Activated T-helper 2 cell treated with anti-CD3 and anti-CD28 coated beads, Interferon-gamma antibody, Interleukin-2, Interleukin-4, amounts not matched to agents 10 μg/mL and 5 μg/mL and 100 μg/mL, durations not matched to agents 14 hours and 24 hours and 36 hours (primary cell): ENCODE measurements around the gene ACOT6. TPM values are rescaled to one million over a fixed set of nuclear protein-coding genes. Genes with fewer than 3 reads are reported as not detected.
"Not testable (repeated sequence)": the region's sequence is repeated elsewhere in the genome, so short reads cannot be mapped to it uniquely, and the experiment has no call there.

Source experiments
- DNase-seq: peaks from one replicate; pipeline ENCODE4 v3.0.0; 2021; ENCODE audit warnings: low spot score
- H3K27ac Mint-ChIP-seq: one replicate; pipeline ENCODE4 v1.8.0; 2021; ENCODE audit warnings: mixed read lengths
- H3K27me3 Mint-ChIP-seq: one replicate; pipeline ENCODE4 v1.8.0; 2021; ENCODE audit warnings: low read depth, mixed read lengths
- H3K36me3 Mint-ChIP-seq: one replicate; pipeline ENCODE4 v1.8.0; 2021; ENCODE audit warnings: low read depth, mixed read lengths
- H3K4me1 Mint-ChIP-seq: one replicate; pipeline ENCODE4 v1.8.0; 2021; ENCODE audit warnings: low read depth, mixed read lengths
- H3K4me3 Mint-ChIP-seq: one replicate; pipeline ENCODE4 v1.8.0; 2021; ENCODE audit warnings: low read depth, mild to moderate bottlenecking, moderate library complexity, mixed read lengths
- H3K9me3 Mint-ChIP-seq: one replicate; pipeline ENCODE4 v1.8.0; 2021; ENCODE audit warnings: mixed read lengths
- intact Hi-C: fragments of 100-400 bp; cut with micrococcal nuclease; formaldehyde crosslinking; loops from one replicate; pipeline ENCODE4 v1.15.1; 2023
- total RNA-seq: library from RNA; stranded (reverse); gene quantifications from 2 replicates; pipeline ENCODE4 v1.2.3, GENCODE V29; 2022

The ACOT6 gene
- not detected in 2 replicates for total RNA-seq

GRCh38 chr14:73612339-73613045, at the start of gene ACOT6:
Gene ACOT6, plus strand, starts transcription at chr14:73612517. Its CDS starts 55 bp downstream, at chr14:73612572.
- no peak within 1 kb of the TSS for H3K27ac Mint-ChIP-seq
- intact Hi-C loops, result loop anchor here (10.0 kb wide), 1 partner anchor 48 kb away; the partner anchor contains the start of gene ACOT2
- H3K27me3 Mint-ChIP-seq, result peaks cover 10% of the 10 kb centered on the region
- H3K4me3 Mint-ChIP-seq, result peak within 1 kb of the TSS; percentile 79
- no peaks in the 10 kb centered on the region for H3K9me3 Mint-ChIP-seq
- peak; percentile 39 for DNase-seq
- peaks cover 3% of the 10 kb centered on the region for H3K36me3 Mint-ChIP-seq
- H3K4me1 Mint-ChIP-seq, result peaks cover 3% of the 10 kb centered on the region

- not testable (repeated sequence) for H3K4me3 Mint-ChIP-seq, H3K27ac Mint-ChIP-seq, H3K27me3 Mint-ChIP-seq, DNase-seq
- H3K36me3 Mint-ChIP-seq, result peaks cover 36% of the 10 kb centered on the region
- H3K4me1 Mint-ChIP-seq, result peaks cover 14% of the 10 kb centered on the region
- peaks cover 13% of the 10 kb centered on the region for H3K9me3 Mint-ChIP-seq
- intact Hi-C loops, result loop anchor here (10.0 kb wide), 1 partner anchor 52 kb away; the partner anchor contains the start of gene ACOT6
Measured at GRCh38 chr14:73562696-73563095, 49.6 kb upstream of the ACOT6 start.

DNA sequence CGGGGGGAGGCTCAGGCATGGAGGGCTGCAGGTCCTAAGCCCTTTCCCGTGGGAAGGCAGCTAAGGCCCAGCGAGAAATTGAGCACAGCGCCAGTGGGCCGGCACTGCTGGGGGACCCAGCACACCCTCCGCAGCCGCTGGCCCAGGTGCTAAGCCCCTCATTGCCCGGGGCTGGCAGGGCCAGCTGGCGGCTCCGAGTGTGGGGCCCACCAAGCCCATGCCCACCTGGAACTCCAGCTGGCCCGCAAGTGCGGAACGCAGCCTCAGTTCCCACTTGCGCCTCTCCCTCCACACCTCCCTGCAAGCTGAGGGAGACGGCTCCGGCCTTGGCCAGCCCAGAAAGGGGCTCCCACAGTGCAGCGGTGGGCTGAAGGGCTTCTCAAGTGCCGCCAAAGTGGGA, 45.9 kb upstream of the ACOT6 start:
- H3K9me3 Mint-ChIP-seq, result peaks cover 13% of the 10 kb centered on the region
- not testable (repeated sequence) for DNase-seq, H3K27ac Mint-ChIP-seq, H3K27me3 Mint-ChIP-seq, H3K4me3 Mint-ChIP-seq
- H3K36me3 Mint-ChIP-seq, result peaks cover 45% of the 10 kb centered on the region
- peaks cover 36% of the 10 kb centered on the region for H3K4me1 Mint-ChIP-seq
- intact Hi-C loops, result loop anchor here (5.0 to 10.0 kb wide), 2 partner anchors 48 to 74 kb away; partner anchors contain the start of genes ACOT6 and RIOX1

DNA sequence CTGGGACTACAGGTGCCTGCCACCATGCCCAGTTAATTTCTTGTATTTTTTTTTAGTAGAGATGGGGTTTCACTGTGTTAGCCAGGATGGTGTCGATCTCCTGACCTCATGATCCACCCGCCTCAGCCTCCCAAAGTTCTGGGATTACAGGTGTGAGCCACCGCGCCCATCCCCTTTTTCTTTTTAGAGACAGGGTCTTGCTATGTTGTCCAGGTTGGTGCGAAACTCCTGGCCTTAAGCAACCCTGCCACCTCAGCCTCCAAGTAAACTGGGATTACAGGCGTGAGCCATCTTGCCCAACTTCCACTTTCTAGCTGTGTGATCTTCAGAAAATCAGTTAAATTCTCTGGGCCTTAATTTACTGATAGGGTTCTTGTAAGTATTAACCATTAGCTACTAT, 45.4 kb upstream of the ACOT6 start:
- intact Hi-C loops, result loop anchor here (5.0 to 10.0 kb wide), 2 partner anchors 48 to 75 kb away; partner anchors contain the start of genes ACOT6 and RIOX1
- H3K9me3 Mint-ChIP-seq, H3K27ac Mint-ChIP-seq, H3K4me3 Mint-ChIP-seq, H3K27me3 Mint-ChIP-seq, DNase-seq: not testable (repeated sequence)
- Mint-ChIP-seq H3K36me3 (peaks cover 40% of the 10 kb centered on the region), H3K4me1 (peaks cover 36% of the 10 kb centered on the region)

DNA sequence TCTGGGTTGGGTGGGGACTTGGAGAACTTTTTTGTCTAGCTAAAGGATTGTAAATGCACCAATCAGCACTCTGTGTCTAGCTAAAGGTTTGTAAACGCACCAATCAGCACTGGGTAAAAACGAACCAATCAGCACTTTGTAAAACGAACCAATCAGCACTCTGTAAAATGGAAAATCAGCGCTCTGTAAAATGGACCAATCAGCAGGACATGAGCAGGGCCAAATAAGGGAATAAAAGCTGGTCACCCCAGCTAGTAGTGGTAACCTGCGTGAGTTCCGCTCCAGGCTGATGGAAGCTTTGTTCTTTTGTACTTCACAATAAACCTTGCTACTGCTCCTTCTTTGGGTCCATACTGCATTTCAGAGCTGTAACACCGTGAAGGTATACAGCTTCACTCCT, 45.0 kb upstream of the ACOT6 start:
- DNase-seq, result no peak
- no peak overlapping the region for H3K27ac Mint-ChIP-seq
- peaks cover 36% of the 10 kb centered on the region for H3K4me1 Mint-ChIP-seq
- H3K4me3 Mint-ChIP-seq, result peak overlapping the region; percentile 90
- H3K36me3 Mint-ChIP-seq, result peaks cover 40% of the 10 kb centered on the region
- intact Hi-C loops, result loop anchor here (5.0 to 10.0 kb wide), 2 partner anchors 47 to 75 kb away; partner anchors contain the start of genes ACOT6 and RIOX1
- peaks cover 5% of the 10 kb centered on the region for H3K9me3 Mint-ChIP-seq
- H3K27me3 Mint-ChIP-seq, result no peaks in the 10 kb centered on the region

DNA sequence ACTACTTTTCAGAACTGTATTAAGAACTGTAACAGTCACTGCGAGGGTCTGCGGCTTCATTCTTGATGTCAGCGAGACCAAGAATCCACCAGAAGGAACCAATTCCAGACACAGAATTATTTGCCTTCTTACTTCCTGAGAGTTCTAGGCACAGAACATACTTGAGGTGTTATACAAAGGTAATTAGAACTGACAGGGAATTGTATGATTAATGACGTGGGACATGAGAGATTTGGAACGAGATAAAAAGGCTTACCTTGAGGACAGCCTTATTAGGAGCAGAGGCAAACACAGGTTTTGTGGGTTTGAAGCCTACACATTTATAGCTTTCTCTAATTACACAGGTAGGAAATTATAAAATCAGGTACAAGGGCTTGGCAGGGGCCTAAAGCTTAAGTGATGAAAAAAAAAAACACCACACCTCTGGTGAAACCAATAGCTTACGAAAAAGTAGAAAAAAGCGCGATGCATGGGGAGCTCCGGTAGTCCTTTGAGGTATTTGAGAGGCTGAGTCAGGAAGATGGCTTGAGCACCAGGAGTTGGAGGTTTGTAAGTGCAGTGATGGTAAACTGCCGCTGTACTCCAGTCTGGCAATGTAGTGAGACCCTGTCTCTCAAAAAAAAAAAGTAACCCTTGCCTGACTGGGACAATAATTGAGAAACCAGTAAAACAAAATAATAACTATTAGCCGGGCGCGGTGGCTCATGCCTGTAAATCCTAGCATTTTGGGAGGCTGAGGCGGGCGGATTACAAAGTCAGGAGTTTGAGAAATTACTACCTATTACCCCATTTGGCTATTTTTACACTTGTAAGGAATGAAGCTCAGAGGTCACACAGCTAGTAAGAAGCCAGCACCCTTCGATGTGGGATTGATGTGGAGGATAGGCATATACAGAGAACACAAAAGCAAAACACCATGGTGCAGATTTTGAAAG, 44.1 kb upstream of the ACOT6 start:
- Mint-ChIP-seq H3K9me3 (no peaks in the 10 kb centered on the region), H3K27ac (peak overlapping the region; percentile 96), H3K4me1 (peaks cover 38% of the 10 kb centered on the region), H3K4me3 (peak overlapping the region; percentile 90), H3K36me3 (peaks cover 40% of the 10 kb centered on the region), H3K27me3 (no peaks in the 10 kb centered on the region)
- intact Hi-C loops, result loop anchor here (2.0 to 10.0 kb wide), 3 partner anchors 47 to 431 kb away; partner anchors contain the start of genes ACOT6, PSEN1 and RIOX1
- no peak for DNase-seq

DNA sequence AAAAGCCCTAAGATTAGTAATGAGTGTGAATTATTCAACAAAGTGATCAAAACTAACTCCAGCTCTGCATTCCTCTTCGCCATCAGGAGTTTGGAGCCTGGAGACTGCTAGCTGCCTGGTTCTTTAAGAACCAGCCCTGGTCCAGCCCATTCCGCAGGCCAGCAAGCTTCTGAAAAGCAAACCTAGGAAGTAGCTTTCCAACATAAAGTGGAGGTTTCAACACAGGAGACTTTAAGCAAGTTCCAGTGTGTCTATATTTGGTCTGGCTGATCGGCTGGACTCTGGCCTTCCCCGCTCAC, 43.5 kb upstream of the ACOT6 start:
- Mint-ChIP-seq H3K4me1 (peaks cover 38% of the 10 kb centered on the region), H3K36me3 (peaks cover 44% of the 10 kb centered on the region), H3K27ac (peak overlapping the region; percentile 96), H3K4me3 (peak overlapping the region; percentile 90)
- H3K27me3 Mint-ChIP-seq, H3K9me3 Mint-ChIP-seq, DNase-seq: not testable (repeated sequence)
- intact Hi-C loops, result loop anchor here (2.0 to 10.0 kb wide), 3 partner anchors 46 to 432 kb away; partner anchors contain the start of genes ACOT6, PSEN1 and RIOX1

DNA sequence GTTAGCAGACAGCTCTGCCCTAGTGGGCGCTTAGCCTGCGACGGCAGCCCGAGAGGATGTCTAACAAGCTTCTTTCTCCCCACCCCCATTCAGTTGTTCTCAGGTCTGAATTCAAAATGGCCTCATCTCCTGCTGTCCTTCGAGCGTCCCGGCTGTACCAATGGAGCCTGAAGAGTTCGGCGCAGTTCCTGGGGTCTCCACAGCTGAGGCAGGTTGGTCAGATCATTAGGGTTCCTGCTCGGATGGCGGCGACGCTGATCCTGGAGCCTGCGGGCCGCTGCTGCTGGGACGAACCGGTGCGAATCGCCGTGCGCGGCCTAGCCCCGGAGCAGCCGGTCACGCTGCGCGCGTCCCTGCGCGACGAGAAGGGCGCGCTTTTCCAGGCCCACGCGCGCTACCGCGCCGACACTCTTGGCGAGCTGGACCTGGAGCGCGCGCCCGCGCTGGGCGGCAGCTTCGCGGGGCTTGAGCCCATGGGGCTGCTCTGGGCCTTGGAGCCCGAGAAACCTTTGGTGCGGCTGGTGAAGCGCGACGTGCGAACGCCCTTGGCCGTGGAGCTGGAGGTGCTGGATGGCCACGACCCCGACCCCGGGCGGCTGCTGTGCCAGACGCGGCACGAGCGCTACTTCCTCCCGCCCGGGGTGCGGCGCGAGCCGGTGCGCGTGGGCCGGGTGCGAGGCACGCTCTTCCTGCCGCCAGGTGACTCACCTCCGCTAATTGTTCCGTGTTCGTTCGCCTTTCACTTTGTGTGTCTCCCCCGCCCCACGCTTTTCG, 42.9 kb upstream of the ACOT6 start, which contains the start of gene ACOT2:
TSS of gene ACOT2 (plus strand) at position 29 of the 774 bp plus-strand sequence. CDS start at position 57, 28 bp downstream.
- H3K9me3 Mint-ChIP-seq, H3K27me3 Mint-ChIP-seq: not testable (repeated sequence)
- H3K36me3 Mint-ChIP-seq, result peaks cover 44% of the 10 kb centered on the region
- H3K4me3 Mint-ChIP-seq, result peak within 1 kb of the TSS; percentile 90
- H3K4me1 Mint-ChIP-seq, result peaks cover 38% of the 10 kb centered on the region
- DNase-seq, result peak; percentile 65
- intact Hi-C loops, result loop anchor here (2.0 to 10.0 kb wide), 3 partner anchors 45 to 433 kb away; partner anchors contain the start of genes ACOT6, PSEN1 and RIOX1
- peak within 1 kb of the TSS; percentile 96 for H3K27ac Mint-ChIP-seq

DNA sequence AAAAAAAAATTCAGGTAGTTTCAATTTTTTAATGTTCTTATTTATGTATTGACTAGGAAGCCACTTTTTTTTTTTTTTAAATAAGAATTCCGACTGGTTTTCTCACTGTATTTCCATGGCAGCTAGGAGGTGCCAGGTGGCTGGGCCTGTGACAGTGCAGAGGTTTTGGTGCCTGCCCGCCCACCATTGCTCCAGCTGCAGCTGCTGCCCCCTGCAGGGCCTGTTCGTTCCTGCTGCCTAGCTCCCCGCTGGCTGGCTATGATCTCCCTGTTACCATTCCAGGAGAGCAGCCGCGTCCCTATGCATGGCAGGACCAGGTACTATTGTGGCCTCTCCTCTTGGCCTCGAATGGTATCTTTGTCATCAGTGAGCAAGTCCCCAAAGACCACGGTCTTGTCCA, 41.4 kb upstream of the ACOT6 start:
- intact Hi-C loops, result loop anchor here (5.0 kb wide), 2 partner anchors 64 to 141 kb away; partner anchors contain the start of gene PNMA1
- DNase-seq, result peak; percentile 56
- Mint-ChIP-seq H3K27ac (peak overlapping the region; percentile 22), H3K4me3 (peak overlapping the region; percentile 51), H3K36me3 (peaks cover 35% of the 10 kb centered on the region), H3K4me1 (peaks cover 30% of the 10 kb centered on the region)
- not testable (repeated sequence) for H3K9me3 Mint-ChIP-seq, H3K27me3 Mint-ChIP-seq

GRCh38 chr14:73573034-73573433, 39.3 kb upstream of the ACOT6 start:
- H3K36me3 Mint-ChIP-seq, result peaks cover 25% of the 10 kb centered on the region
- intact Hi-C loops, result loop anchor here (5.0 kb wide), 2 partner anchors 66 to 139 kb away; partner anchors contain the start of gene PNMA1
- H3K27me3 Mint-ChIP-seq, H3K4me3 Mint-ChIP-seq, H3K27ac Mint-ChIP-seq, DNase-seq, H3K9me3 Mint-ChIP-seq: not testable (repeated sequence)
- peaks cover 20% of the 10 kb centered on the region for H3K4me1 Mint-ChIP-seq

DNA sequence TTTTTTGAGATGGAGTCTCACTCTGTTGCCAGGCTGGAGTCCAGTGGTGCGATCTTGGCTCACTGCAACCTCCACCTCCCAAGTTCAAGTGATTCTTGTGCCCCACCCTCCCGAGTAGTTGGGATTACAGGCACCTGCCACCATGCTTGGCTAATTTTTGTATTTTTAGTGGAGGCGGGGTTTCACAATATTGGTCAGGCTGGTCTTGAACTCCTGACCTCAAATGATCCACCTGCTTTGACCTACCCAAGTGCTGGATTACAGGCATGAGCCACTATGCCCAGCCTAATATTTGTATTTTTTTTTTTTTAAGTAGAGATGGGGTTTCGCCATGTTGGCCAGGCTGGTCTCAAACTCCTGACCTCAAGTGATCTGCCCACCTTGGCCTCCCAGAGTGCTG, 38.6 kb upstream of the ACOT6 start:
- not testable (repeated sequence) for H3K27me3 Mint-ChIP-seq, H3K27ac Mint-ChIP-seq, DNase-seq, H3K4me3 Mint-ChIP-seq, H3K9me3 Mint-ChIP-seq
- intact Hi-C loops, result loop anchor here (5.0 kb wide), 2 partner anchors 66 to 139 kb away; partner anchors contain the start of gene PNMA1
- Mint-ChIP-seq H3K4me1 (peaks cover 13% of the 10 kb centered on the region), H3K36me3 (peaks cover 19% of the 10 kb centered on the region)

GRCh38 chr14:73574251-73574650, 38.1 kb upstream of the ACOT6 start:
- peaks cover 19% of the 10 kb centered on the region for H3K36me3 Mint-ChIP-seq
- not testable (repeated sequence) for H3K4me1 Mint-ChIP-seq, H3K27me3 Mint-ChIP-seq, DNase-seq, H3K27ac Mint-ChIP-seq, H3K4me3 Mint-ChIP-seq, H3K9me3 Mint-ChIP-seq
- intact Hi-C loops, result loop anchor here (5.0 kb wide), 2 partner anchors 67 to 138 kb away; partner anchors contain the start of gene PNMA1
